Left ventricle myocardium inferior (tissue), 1 donor: Measurements from ENCODE around the gene CLEC2A. TPM values are rescaled to one million over a fixed set of nuclear protein-coding genes. Genes with fewer than 3 reads are reported as not detected.
"Not testable (repeated sequence)": the region's sequence is repeated elsewhere in the genome, so short reads cannot be mapped to it uniquely, and the experiment has no call there.

Experiments used
- DNase-seq: peaks from one replicate; pipeline ENCODE4 v3.0.0-alpha.2; 2020
- H3K27ac ChIP-seq: fragments of 200-600 bp; replicated peaks from 2 replicates; pipeline ENCODE4 v1.8.0; 2021
- H3K27me3 ChIP-seq: fragments of 200-600 bp; 2 replicates; pipeline ENCODE4 v1.8.0; 2021; ENCODE audit warnings: low read depth
- H3K36me3 ChIP-seq: fragments of 200-600 bp; 2 replicates; pipeline ENCODE4 v1.8.0; 2021
- H3K4me1 ChIP-seq: fragments of 200-600 bp; 2 replicates; pipeline ENCODE4 v1.8.0; 2021
- H3K4me3 ChIP-seq: fragments of 200-600 bp; 2 replicates; pipeline ENCODE4 v1.8.0; 2021; ENCODE audit warnings: mild to moderate bottlenecking, moderate library complexity
- H3K9me3 ChIP-seq: fragments of 200-600 bp; replicated peaks from 2 replicates; pipeline ENCODE4 v1.8.0; 2021
- intact Hi-C: fragments of 100-400 bp; cut with micrococcal nuclease; formaldehyde crosslinking; loops from one replicate; pipeline ENCODE4 v1.11.0; 2022
- long read RNA-seq: library from polyadenylated mRNA; unstranded; transcript quantifications from one replicate; pipeline ENCODE4 v2.0.0, GENCODE V29; 2021
- total RNA-seq: library from RNA; stranded (reverse); fragmentation: NEBNext Ultra II Directional; extraction: Animal tissue kit (Norgen Biotek cat#: 25700); gene quantifications from one replicate; pipeline ENCODE4 v1.2.1, GENCODE V29; 2021
- TF ChIP-seq, protein P1 (sequence below): fragments of 200-600 bp; IDR thresholded peaks from 2 replicates; pipeline ENCODE4 v1.8.0; 2021; ENCODE audit warnings: antibody characterized with exemption, mild to moderate bottlenecking, borderline replicate concordance
- donor health status: DM: no; HTN: yes; CAD: no; lungs with severe emphysema.

CLEC2A gene, protein sequence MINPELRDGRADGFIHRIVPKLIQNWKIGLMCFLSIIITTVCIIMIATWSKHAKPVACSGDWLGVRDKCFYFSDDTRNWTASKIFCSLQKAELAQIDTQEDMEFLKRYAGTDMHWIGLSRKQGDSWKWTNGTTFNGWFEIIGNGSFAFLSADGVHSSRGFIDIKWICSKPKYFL
- total RNA-seq: not detected
- long read RNA-seq: 0 reads

DNA sequence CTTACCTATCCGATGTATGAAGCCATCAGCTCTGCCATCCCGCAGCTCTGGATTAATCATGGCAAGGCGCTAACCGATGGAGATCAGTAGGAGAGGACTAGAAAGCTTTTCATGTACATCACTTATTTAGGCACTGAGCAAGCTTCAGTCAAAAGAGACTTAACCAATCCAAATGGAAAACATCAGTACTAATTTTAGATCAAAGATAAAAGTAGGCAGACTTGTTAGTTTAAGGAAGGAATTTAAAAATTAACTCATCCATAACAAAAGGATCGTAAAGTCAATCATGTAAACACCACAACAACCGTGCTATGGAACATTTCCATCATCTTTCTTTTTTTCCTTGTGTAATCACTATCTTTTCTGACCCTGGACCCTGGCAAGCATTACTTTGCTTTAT is at the start of gene CLEC2A:
TSS of gene CLEC2A (minus strand) at position 101 of the 400 bp plus-strand sequence. CDS start at position 60, 41 bp downstream.
- no peaks in the 10 kb centered on the region for H3K27me3 ChIP-seq
- intact Hi-C loops: no loop called here
- H3K4me3 ChIP-seq: no peak within 1 kb of the TSS
- TF ChIP-seq, protein P1, sequence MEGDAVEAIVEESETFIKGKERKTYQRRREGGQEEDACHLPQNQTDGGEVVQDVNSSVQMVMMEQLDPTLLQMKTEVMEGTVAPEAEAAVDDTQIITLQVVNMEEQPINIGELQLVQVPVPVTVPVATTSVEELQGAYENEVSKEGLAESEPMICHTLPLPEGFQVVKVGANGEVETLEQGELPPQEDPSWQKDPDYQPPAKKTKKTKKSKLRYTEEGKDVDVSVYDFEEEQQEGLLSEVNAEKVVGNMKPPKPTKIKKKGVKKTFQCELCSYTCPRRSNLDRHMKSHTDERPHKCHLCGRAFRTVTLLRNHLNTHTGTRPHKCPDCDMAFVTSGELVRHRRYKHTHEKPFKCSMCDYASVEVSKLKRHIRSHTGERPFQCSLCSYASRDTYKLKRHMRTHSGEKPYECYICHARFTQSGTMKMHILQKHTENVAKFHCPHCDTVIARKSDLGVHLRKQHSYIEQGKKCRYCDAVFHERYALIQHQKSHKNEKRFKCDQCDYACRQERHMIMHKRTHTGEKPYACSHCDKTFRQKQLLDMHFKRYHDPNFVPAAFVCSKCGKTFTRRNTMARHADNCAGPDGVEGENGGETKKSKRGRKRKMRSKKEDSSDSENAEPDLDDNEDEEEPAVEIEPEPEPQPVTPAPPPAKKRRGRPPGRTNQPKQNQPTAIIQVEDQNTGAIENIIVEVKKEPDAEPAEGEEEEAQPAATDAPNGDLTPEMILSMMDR: no peak
- no peaks in the 10 kb centered on the region for H3K4me1 ChIP-seq
- no peaks in the 10 kb centered on the region for H3K36me3 ChIP-seq
- DNase-seq: no peak
- no peak within 1 kb of the TSS for H3K27ac ChIP-seq
- no peaks in the 10 kb centered on the region for H3K9me3 ChIP-seq

DNA sequence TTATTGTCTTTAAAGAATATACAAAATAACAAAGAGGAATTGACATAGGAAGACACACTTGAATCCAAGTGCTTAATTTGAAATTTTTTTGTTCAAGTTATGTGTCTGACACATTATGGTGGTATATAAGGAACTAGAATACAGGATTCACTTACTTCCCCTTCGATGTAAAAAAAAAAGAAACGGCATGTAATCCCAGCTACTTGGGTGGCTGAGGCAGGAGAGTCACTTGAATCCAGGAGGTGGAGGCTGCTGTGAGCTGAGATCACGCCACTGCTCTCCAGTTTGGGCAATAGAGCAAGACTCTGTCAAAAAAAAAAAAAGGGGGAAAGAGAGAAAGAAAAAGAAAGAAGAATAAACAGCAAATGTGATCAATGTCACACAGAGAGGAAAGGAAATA is 48.0 kb upstream of the CLEC2A start:
- Histone ChIP-seq H3K4me1 (no peaks in the 10 kb centered on the region), H3K27ac (no peak overlapping the region), H3K36me3 (no peaks in the 10 kb centered on the region), H3K27me3 (no peaks in the 10 kb centered on the region), H3K4me3 (no peak overlapping the region), H3K9me3 (peaks cover 4% of the 10 kb centered on the region)
- DNase-seq: no peak
- TF ChIP-seq, protein P1: no peak
- intact Hi-C loops: no loop called here

DNA sequence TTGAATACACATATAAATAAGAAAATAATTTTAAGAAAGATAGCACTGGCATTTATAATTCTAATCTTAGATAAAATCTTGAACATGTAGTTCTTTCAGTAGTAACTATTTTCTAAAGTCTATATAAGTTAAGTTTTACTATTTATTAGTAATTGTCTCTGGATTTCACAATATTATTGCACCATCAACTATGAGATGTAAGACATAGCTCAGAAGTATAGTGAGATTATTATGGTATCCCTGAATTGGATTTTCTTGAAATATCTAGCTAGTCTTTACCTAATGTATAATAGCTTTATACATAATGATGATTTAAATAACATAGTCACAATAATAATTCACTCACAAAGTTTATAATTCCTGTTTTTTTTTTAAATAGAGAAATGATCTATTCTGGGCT is 45.7 kb upstream of the CLEC2A start:
- DNase-seq: no peak
- H3K9me3 ChIP-seq: peaks cover 4% of the 10 kb centered on the region
- no peaks in the 10 kb centered on the region for H3K27me3 ChIP-seq
- no peaks in the 10 kb centered on the region for H3K4me1 ChIP-seq
- intact Hi-C loops: no loop called here
- no peak overlapping the region for H3K27ac ChIP-seq
- H3K4me3 ChIP-seq: no peak overlapping the region
- H3K36me3 ChIP-seq: no peaks in the 10 kb centered on the region
- TF ChIP-seq, protein P1: no peak

DNA sequence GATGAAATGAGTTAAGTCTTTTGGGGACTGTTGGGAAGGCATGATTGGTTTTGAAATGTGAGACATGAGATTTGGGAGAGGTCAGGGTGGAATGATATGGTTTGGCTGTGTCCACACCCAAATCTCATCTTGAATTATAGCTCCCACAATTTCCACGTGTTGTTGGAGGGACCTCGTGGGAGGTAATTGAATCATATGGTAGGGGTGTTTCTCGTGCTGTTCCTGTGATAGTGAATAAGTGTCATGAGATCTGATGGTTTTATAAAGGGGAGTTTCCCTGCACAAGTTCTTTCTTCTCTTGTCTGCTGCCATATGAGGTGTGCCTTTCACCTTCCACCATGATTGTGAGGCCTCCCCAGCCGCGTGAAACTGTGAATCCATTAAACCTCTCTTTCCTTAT is 44.5 kb upstream of the CLEC2A start:
- H3K4me3 ChIP-seq, H3K9me3 ChIP-seq, H3K4me1 ChIP-seq, H3K27ac ChIP-seq, H3K36me3 ChIP-seq, intact Hi-C loops, H3K27me3 ChIP-seq, DNase-seq: not testable (repeated sequence)

DNA sequence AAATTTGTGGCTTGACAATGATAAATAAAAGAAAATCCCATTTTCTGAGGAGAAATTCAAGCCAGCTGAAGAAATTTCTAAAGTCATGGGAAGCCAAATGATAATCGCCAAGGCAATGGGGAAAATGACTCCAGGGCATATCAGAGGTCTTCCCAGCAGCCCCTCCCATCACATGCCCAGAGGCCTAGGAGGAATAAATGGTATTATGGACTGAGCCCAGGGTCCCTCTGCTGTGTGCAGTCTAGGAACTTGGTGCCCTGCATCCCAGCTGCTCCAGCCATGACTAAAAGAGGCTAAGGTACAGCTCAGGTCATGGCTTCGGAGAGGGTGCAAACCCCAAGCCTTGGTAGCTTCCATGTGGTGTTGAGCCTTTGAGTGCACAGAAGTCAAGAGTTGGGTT is 43.4 kb upstream of the CLEC2A start:
- Histone ChIP-seq H3K9me3 (peaks cover 4% of the 10 kb centered on the region), H3K36me3 (no peaks in the 10 kb centered on the region), H3K4me1 (no peaks in the 10 kb centered on the region), H3K4me3 (no peak overlapping the region), H3K27ac (no peak overlapping the region), H3K27me3 (no peaks in the 10 kb centered on the region)
- intact Hi-C loops: no loop called here
- TF ChIP-seq, protein P1: no peak
- DNase-seq: no peak

DNA sequence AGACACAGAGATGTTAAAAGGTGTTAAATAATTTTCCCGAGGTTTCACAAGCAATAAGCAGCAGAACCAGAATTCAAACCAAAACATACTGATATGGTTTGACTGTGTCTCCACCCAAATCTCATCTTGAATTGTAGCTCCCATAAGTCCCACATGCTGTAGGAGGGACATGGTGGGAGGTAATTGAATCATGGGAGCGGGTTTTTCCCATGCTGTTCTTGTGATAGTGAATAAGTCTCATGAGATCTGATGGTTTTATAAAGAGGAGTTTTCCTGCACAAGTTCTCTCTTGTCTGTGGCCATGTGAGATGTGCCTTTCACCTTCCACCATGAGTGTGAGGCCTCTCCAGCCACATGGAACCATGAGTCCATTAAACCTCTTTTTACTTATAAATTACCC is 42.6 kb upstream of the CLEC2A start:
- H3K4me1 ChIP-seq, intact Hi-C loops, H3K9me3 ChIP-seq, H3K27ac ChIP-seq, H3K36me3 ChIP-seq, DNase-seq, H3K4me3 ChIP-seq, H3K27me3 ChIP-seq: not testable (repeated sequence)

DNA sequence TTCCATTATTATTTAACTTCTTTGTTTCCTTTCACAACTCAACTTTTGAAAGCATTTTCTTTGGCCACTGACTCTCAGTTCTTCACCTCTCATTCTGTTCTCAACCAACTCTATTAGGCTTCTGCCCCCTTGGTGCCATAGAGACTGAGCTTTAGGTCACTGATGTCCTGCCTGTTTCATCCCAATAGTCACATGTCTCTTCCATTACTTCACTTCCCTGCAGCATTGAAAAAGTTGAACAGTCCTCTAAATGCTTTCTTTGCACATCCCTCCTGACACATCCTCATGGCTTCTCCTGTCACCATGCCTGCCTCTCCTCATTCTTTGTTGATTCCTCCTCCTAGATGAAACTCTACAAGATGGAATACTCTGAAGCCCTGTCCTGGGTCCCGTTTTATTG is 41.8 kb upstream of the CLEC2A start:
- Histone ChIP-seq H3K4me3 (no peak overlapping the region), H3K9me3 (peaks cover 4% of the 10 kb centered on the region), H3K27ac (no peak overlapping the region), H3K27me3 (no peaks in the 10 kb centered on the region), H3K4me1 (no peaks in the 10 kb centered on the region), H3K36me3 (no peaks in the 10 kb centered on the region)
- intact Hi-C loops: no loop called here
- TF ChIP-seq, protein P1: no peak
- no peak for DNase-seq
